HG02642 (cell line): ENCODE results near the gene SLAMF6.
"Not testable (repeated sequence)": the region's sequence is repeated elsewhere in the genome, so short reads cannot be mapped to it uniquely, and the experiment has no call there.

Experiments used
- ATAC-seq: cut with Tn5 transposase; IDR thresholded peaks from one replicate; pipeline ENCODE4 v1.9.1; 2021; ENCODE audit warnings: mild to moderate bottlenecking; ENCODE audit not compliant: unreplicated experiment, poor library complexity

SLAMF6 gene

GRCh38 chr1:160517519-160517918 lies 5.5 kb downstream of the SLAMF6 start:
- not testable (repeated sequence) for ATAC-seq

GRCh38 chr1:160515908-160516307 lies 7.1 kb downstream of the SLAMF6 start:
- ATAC-seq, result not testable (repeated sequence)

- ATAC-seq, result no peak
Observed at GRCh38 chr1:160504651-160505050, 18.4 kb downstream of the SLAMF6 start.

GRCh38 chr1:160503087-160503486 lies 20.0 kb downstream of the SLAMF6 start:
- ATAC-seq, result no peak

- ATAC-seq, result no peak
Observed at GRCh38 chr1:160500321-160500990, 22.6 kb downstream of the SLAMF6 start.

GRCh38 chr1:160499631-160500030 lies 23.4 kb downstream of the SLAMF6 start:
- no peak for ATAC-seq

GRCh38 chr1:160498301-160499065 lies 24.6 kb downstream of the SLAMF6 start:
- not testable (repeated sequence) for ATAC-seq

GRCh38 chr1:160496334-160496733 lies 26.7 kb downstream of the SLAMF6 start:
- ATAC-seq, result no peak

GRCh38 chr1:160494620-160495019 lies 28.4 kb downstream of the SLAMF6 start:
- no peak for ATAC-seq

- no peak for ATAC-seq
Observed at GRCh38 chr1:160492617-160493016, 30.4 kb downstream of the SLAMF6 start.

GRCh38 chr1:160491981-160492380 lies 31.1 kb downstream of the SLAMF6 start:
- ATAC-seq, result no peak

GRCh38 chr1:160491017-160491416 lies 32.0 kb downstream of the SLAMF6 start:
- ATAC-seq, result no peak

GRCh38 chr1:160489513-160490261 lies 33.4 kb downstream of the SLAMF6 start:
- ATAC-seq, result no peak

GRCh38 chr1:160488347-160489058 lies 34.6 kb downstream of the SLAMF6 start:
- ATAC-seq, result no peak

GRCh38 chr1:160486453-160486852 lies 36.6 kb downstream of the SLAMF6 start:
- no peak for ATAC-seq

GRCh38 chr1:160483505-160484185 lies 39.4 kb downstream of the SLAMF6 start:
- no peak for ATAC-seq

GRCh38 chr1:160481979-160482596 lies 41.0 kb downstream of the SLAMF6 start:
- no peak for ATAC-seq

- ATAC-seq, result not testable (repeated sequence)
Observed at GRCh38 chr1:160480781-160481180, 42.3 kb downstream of the SLAMF6 start.

GRCh38 chr1:160479091-160479490 lies 44.0 kb downstream of the SLAMF6 start:
- not testable (repeated sequence) for ATAC-seq
